Gastrocnemius medialis (tissue), 4 donors: ENCODE results near the gene ITIH2. TPM values are rescaled to one million over a fixed set of nuclear protein-coding genes. Genes with fewer than 3 reads are reported as not detected.

Experiments used
- ATAC-seq, 2 donors: fragments of 150-250 bp; one replicate each; pipeline ENCODE4 v1.9.1; 2016
- DNase-seq, 2 donors: peaks; one replicate each; pipeline ENCODE4 v3.0.0-alpha.2; 2019
- H3K27ac ChIP-seq, 4 donors: fragments of 200-600 bp; sonication (generic); 1 replicate in 1 of 4; 2 replicates in 3 of 4; pipeline ENCODE4 v1.5.1; 2016 to 2018; ENCODE audit warnings: mild to moderate bottlenecking in 2 of 4, moderate library complexity in 1 of 4
- H3K27me3 ChIP-seq, 3 donors: fragments of 200-600 bp; sonication (generic) in 2 of 3; 1 replicate in 1 of 3; 2 replicates in 2 of 3; pipeline versions ENCODE4 v1.5.1 to v1.6.0; 2016 to 2019; ENCODE audit warnings: mild to moderate bottlenecking in 1 of 3, moderate library complexity in 1 of 3
- H3K36me3 ChIP-seq, 2 donors: fragments of 200-600 bp; sonication (generic) in 1 of 2; one replicate each; pipeline ENCODE4 v1.5.1; 2017 to 2018
- H3K4me1 ChIP-seq, 2 donors: fragments of 200-600 bp; sonication (generic) in 1 of 2; one replicate each; pipeline ENCODE4 v1.5.1; 2016 to 2017; ENCODE audit warnings: mild to moderate bottlenecking in 2 of 2
- H3K4me3 ChIP-seq, 4 donors: fragments of 200-600 bp; sonication (generic) in 3 of 4; 1 replicate in 1 of 4; 2 replicates in 3 of 4; pipeline ENCODE4 v1.5.1; 2016 to 2019; ENCODE audit warnings: mild to moderate bottlenecking in 2 of 4
- H3K9me3 ChIP-seq, 3 donors: fragments of 200-600 bp; sonication (generic) in 2 of 3; 1 replicate in 1 of 3; 2 replicates in 2 of 3; pipeline ENCODE4 v1.5.1; 2016 to 2019
- CTCF ChIP-seq, 5 experiments: fragments of 450-650 bp in 3 of 5; fragments of 200-600 bp in 2 of 5; sonication (generic) in 2 of 5; IDR thresholded peaks in 4 of 5; conservative IDR thresholded peaks in 1 of 5; 1 replicate in 4 of 5; 2 replicates in 1 of 5; pipeline ENCODE4 v1.5.1; 2016 to 2019; ENCODE audit warnings: antibody characterized with exemption in 5 of 5, mild to moderate bottlenecking in 3 of 5, moderate library complexity in 3 of 5
- POLR2A ChIP-seq, 2 donors: fragments of 450-650 bp; IDR thresholded peaks; one replicate each; pipeline ENCODE4 v1.6.1; 2017; ENCODE audit warnings: antibody characterized with exemption in 2 of 2, mild to moderate bottlenecking in 2 of 2, moderate library complexity in 2 of 2
- in situ Hi-C, 4 donors: fragments of 200-750 bp; cut with MboI; loops; one replicate each; pipeline versions ENCODE4 v1.15.0 to v1.8.0; 2017; ENCODE audit warnings: low sequenced_read_pairs in 4 of 4
- intact Hi-C: fragments of 100-400 bp; cut with DNase I; formaldehyde crosslinking; loops from one replicate; pipeline ENCODE4 v1.15.1; 2023; ENCODE audit warnings: low total_unique reads
- total RNA-seq, 4 donors: library from RNA; depleted of rRNA; stranded (reverse); fragments of >200 nt; gene quantifications; one replicate each; pipeline versions ENCODE4 v1.1.0 to v1.2.3, GENCODE V29; 2016

Gene ITIH2
- total RNA-seq, 4 donors from 2014 or later, result 0.55 to 1.4 TPM; not detected in 2

GRCh38 chr10:7787150-7787856, 84.2 kb downstream of the ITIH2 start:
- TF ChIP-seq CTCF (IDR thresholded peaks at IDR 0.05 in 4 of 5, conservative IDR thresholded peaks at IDR 0.05 in 1 of 5) (no peak), POLR2A (IDR thresholded peaks at IDR 0.05) (no peak)
- Histone ChIP-seq H3K36me3 (no peaks in the 10 kb centered on the region), H3K27ac (peak overlapping the region; percentile 85 to 97 (median 94)), H3K27me3 (no peaks in the 10 kb centered on the region), H3K9me3 (no peaks in the 10 kb centered on the region), H3K4me3 (peak overlapping the region; percentile 86 to 94 (median 92)), H3K4me1 (peaks cover 43 to 45% of the 10 kb centered on the region in 2 donors)
- in situ Hi-C loops, result no loop called here
- ATAC-seq (peak; percentile 13 to 26), DNase-seq (no peak)
- intact Hi-C loops, result no loop called here

DNA sequence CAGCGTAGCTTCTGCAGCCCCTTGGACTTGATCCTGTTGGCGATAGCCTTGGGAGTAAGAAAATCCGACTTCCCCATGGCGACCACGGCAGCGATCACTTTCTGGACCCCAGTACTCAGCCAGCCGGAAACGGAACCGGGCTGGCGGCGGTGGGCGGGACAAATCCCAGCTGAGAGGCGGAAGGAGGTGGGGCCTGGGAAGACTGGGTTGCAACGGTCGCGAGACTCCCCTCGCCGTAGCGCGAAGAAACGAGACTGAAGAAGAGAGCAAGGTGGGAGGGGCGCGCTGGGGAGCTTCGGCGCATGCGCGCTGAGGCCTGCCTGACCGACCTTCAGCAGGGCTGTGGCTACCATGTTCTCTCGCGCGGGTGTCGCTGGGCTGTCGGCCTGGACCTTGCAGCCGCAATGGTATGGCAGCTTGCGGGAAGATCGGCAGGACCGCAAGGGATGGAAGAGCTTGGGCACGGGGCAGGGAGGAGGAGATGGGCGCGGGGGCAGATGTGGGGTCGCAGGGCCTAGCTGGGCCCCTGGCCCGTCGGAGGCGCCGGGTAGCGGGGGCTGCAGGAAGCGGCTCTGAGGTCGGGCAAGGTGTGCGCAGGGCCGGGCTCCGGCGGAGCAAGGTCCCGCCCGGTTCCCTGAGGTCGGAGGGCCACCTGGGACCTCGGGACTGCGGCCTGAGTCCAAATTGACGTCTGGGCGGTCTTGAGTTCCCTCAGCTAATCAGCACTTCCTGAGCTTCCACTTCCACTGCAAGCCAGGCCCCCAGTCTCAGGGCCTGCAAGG, 84.9 kb downstream of the ITIH2 start, which contains the start of the genes ATP5F1C and KIN:
ATP5F1C (plus strand) TSS at position 321 of the 782 bp plus-strand sequence; CDS start at position 352, 31 bp downstream.
KIN (minus strand) TSS at position 137 of the 782 bp plus-strand sequence; CDS start at position 77, 60 bp downstream.
- H3K9me3 ChIP-seq, result no peaks in the 10 kb centered on the region
- peaks cover 48 to 52% of the 10 kb centered on the region in 2 donors for H3K4me1 ChIP-seq
- TF ChIP-seq POLR2A (IDR thresholded peaks at IDR 0.05) (peak; percentile 85 to 88), CTCF (IDR thresholded peaks at IDR 0.05 in 4 of 5, conservative IDR thresholded peaks at IDR 0.05 in 1 of 5) (peak in 2 of 5 experiments; percentile 8)
- intact Hi-C loops (loop anchor here (1.0 kb wide), 1 partner anchor 30 kb away; the partner anchor contains the start of gene TAF3), in situ Hi-C loops (no loop called here)
- H3K36me3 ChIP-seq, result no peaks in the 10 kb centered on the region
- peak; percentile 94 to 98 for ATAC-seq
- DNase-seq, result peak; percentile 95 to 97
- no peaks in the 10 kb centered on the region for H3K27me3 ChIP-seq
- peak within 1 kb of the TSS; percentile 85 to 97 (median 94) for H3K27ac ChIP-seq
- peak within 1 kb of the TSS; percentile 86 to 94 (median 92) for H3K4me3 ChIP-seq

GRCh38 chr10:7788639-7789286, 85.6 kb downstream of the ITIH2 start:
- TF ChIP-seq CTCF (IDR thresholded peaks at IDR 0.05 in 4 of 5, conservative IDR thresholded peaks at IDR 0.05 in 1 of 5), result no peak
- no peak for TF ChIP-seq POLR2A (IDR thresholded peaks at IDR 0.05)
- Histone ChIP-seq H3K27me3 (no peaks in the 10 kb centered on the region), H3K27ac (peak overlapping the region; percentile 85 to 97 (median 94)), H3K4me3 (peak overlapping the region; percentile 86 to 94 (median 92)), H3K4me1 (peaks cover 56 to 58% of the 10 kb centered on the region in 2 donors), H3K36me3 (no peaks in the 10 kb centered on the region), H3K9me3 (no peaks in the 10 kb centered on the region)
- no peak for DNase-seq
- ATAC-seq, result peak in 1 of 2 donors; percentile 28
- intact Hi-C loops (loop anchor here (1.0 kb wide), 1 partner anchor 30 kb away; the partner anchor contains the start of gene TAF3), in situ Hi-C loops (no loop called here)

DNA sequence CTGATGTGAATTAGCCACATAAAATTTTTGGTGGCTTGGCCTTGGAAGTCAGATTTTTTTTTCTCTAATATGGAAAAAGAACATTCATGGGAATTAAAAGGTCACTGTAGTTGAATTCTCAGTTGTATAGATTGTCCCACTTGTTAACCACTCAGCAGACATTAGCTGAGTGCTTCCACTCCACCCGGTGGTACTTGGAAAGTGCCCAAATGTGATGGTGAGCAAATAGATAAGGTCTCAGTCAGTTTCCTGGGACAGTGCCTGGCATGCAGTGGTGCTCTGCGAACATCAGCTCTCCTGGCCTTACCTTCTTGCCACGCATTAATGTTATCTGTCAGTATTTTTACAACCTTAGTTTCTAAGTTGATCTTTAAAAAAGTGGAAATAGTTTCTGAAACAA, 86.3 kb downstream of the ITIH2 start:
- peaks cover 62 to 64% of the 10 kb centered on the region in 2 donors for H3K4me1 ChIP-seq
- intact Hi-C loops, result no loop called here

More for the DNA sequence above, 86.3 kb downstream of the ITIH2 start:
- DNase-seq (peak in 1 of 2 donors; percentile 21), ATAC-seq (no peak)
- no peak for TF ChIP-seq POLR2A (IDR thresholded peaks at IDR 0.05)
- no peak for TF ChIP-seq CTCF (IDR thresholded peaks at IDR 0.05 in 4 of 5, conservative IDR thresholded peaks at IDR 0.05 in 1 of 5)
- H3K4me3 ChIP-seq, result peak overlapping the region; percentile 86 to 94 (median 92)
- in situ Hi-C loops, result no loop called here
- H3K9me3 ChIP-seq, result no peaks in the 10 kb centered on the region
- H3K27me3 ChIP-seq, result no peaks in the 10 kb centered on the region
- H3K27ac ChIP-seq, result peak overlapping the region; percentile 85 to 97 (median 94)
- no peaks in the 10 kb centered on the region for H3K36me3 ChIP-seq
